Measurements from ENCODE around the gene TTC39B. TPM values are rescaled to one million over a fixed set of nuclear protein-coding genes. Genes with fewer than 3 reads are reported as not detected.

Gene TTC39B
- total and polyA plus RNA-seq, 2 donors (not counting 3 experiments of a cell fraction or from before 2014, with no cell fraction given), result 1.0 to 5.4 TPM

DNA sequence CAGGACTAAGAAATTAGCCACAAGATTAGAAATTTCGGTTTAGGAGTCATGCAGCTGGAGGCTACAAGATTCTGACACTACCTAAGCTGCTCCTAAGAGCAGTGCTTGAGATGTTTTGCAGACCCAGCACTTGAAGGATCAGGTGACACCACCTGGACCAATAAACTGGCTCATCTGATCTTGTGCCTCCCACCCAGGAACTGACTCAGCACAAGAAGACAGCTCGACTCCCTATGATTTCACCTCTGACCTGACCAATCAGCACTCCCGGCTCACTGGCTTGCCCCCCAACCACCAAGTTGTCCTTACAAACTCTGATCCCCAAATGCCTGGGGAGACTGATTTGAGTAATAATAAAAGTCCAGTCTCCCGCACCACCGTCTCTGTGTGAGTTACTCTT is 170.4 kb downstream of the TTC39B start:
- dilution Hi-C loops (cut with MboI; ENCODE audit: extremely low pct_ligation_motif_present, low sequenced_read_pairs), result no loop called here
- H3K9ac ChIP-seq (replicated peaks; ENCODE audit: extremely low read depth, insufficient read depth, low read length), result no peak overlapping the region
- no TSS peak for BruUV-seq (replicated peaks)
- H3K9me1 ChIP-seq (replicated peaks; ENCODE audit: control insufficient read depth, extremely low read depth, insufficient read depth, low read length), result no peaks in the 10 kb centered on the region
- no peaks in the 10 kb centered on the region for H4K20me1 ChIP-seq (replicated peaks; ENCODE audit: control insufficient read depth, extremely low read depth, insufficient read depth, low read length)
- no peak for TF ChIP-seq EZH2 (IDR thresholded peaks at IDR 0.05; ENCODE audit: borderline replicate concordance, low read depth, low read length, severe bottlenecking)
- no peak for TF ChIP-seq MYC (IDR thresholded peaks at IDR 0.05; ENCODE audit: low read depth, low read length)
- no peak for TF ChIP-seq FOS (IDR thresholded peaks at IDR 0.05; ENCODE audit: borderline replicate concordance, insufficient read depth, low read length)
- TF ChIP-seq POLR2A (IDR thresholded peaks at IDR 0.05; ENCODE audit: low read depth, low read length), result no peak
- TF ChIP-seq, protein P1, sequence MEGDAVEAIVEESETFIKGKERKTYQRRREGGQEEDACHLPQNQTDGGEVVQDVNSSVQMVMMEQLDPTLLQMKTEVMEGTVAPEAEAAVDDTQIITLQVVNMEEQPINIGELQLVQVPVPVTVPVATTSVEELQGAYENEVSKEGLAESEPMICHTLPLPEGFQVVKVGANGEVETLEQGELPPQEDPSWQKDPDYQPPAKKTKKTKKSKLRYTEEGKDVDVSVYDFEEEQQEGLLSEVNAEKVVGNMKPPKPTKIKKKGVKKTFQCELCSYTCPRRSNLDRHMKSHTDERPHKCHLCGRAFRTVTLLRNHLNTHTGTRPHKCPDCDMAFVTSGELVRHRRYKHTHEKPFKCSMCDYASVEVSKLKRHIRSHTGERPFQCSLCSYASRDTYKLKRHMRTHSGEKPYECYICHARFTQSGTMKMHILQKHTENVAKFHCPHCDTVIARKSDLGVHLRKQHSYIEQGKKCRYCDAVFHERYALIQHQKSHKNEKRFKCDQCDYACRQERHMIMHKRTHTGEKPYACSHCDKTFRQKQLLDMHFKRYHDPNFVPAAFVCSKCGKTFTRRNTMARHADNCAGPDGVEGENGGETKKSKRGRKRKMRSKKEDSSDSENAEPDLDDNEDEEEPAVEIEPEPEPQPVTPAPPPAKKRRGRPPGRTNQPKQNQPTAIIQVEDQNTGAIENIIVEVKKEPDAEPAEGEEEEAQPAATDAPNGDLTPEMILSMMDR (IDR thresholded peaks at IDR 0.05; ENCODE audit: extremely low read depth in 1 of 2, insufficient read depth in 1 of 2, low read depth in 1 of 2, low read length in 2 of 2), result no peak
- no peak for TF ChIP-seq GATA2 (IDR thresholded peaks at IDR 0.05; ENCODE audit: insufficient read depth, insufficient read length, low read depth, low read length)
- TF ChIP-seq, protein P2, sequence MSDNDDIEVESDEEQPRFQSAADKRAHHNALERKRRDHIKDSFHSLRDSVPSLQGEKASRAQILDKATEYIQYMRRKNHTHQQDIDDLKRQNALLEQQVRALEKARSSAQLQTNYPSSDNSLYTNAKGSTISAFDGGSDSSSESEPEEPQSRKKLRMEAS (IDR thresholded peaks at IDR 0.05; ENCODE audit: insufficient read depth, insufficient read length), result no peak
- no peak for TF ChIP-seq JUN (IDR thresholded peaks at IDR 0.05; ENCODE audit: borderline replicate concordance, insufficient read depth, insufficient read length, low read depth)
- TF ChIP-seq POLR2AphosphoS5 (IDR thresholded peaks at IDR 0.05; ENCODE audit: insufficient read depth, low read depth, low read length), result no peak
- no peaks in the 10 kb centered on the region for H3K9me3 ChIP-seq (replicated peaks; ENCODE audit: control insufficient read depth, insufficient read depth, low read length)
- H3K4me3 ChIP-seq (replicated peaks in 1 of 3; ENCODE audit: insufficient read depth in 1 of 3, low read depth in 1 of 3, low read length in 3 of 3), result no peak overlapping the region
- H3K4me2 ChIP-seq (ENCODE audit: insufficient read depth, low read length), result no peak overlapping the region
- H3K27me3 ChIP-seq (ENCODE audit: control insufficient read depth in 2 of 2, insufficient read depth in 2 of 2, low read length in 2 of 2), result no peaks in the 10 kb centered on the region
- H2AFZ ChIP-seq (ENCODE audit: low read depth, low read length), result no peak overlapping the region
- no peak for FAIRE-seq
- no peak for DNase-seq (ENCODE audit: low read depth, low spot score)
- no peaks in the 10 kb centered on the region for H3K4me1 ChIP-seq (ENCODE audit: control insufficient read depth, extremely low read depth, insufficient read depth, low read length)
- POLR2A ChIA-PET, result no interaction called here
- no peaks in the 10 kb centered on the region for H3K36me3 ChIP-seq (ENCODE audit: control insufficient read depth in 2 of 2, extremely low read depth in 1 of 2, insufficient read depth in 2 of 2, low read length in 2 of 2)
- no peaks in the 10 kb centered on the region for H3K79me2 ChIP-seq (ENCODE audit: control insufficient read depth, insufficient read depth, low read length)
- CTCF ChIA-PET, result interaction anchor here (1.0 to 3.7 kb wide), 3 partner anchors 19 to 368 kb away, joined by 4 to 120 read pairs (median 5); no protein-coding TSS in a partner anchor
- no peak overlapping the region for H3K27ac ChIP-seq (ENCODE audit: insufficient read depth, low read depth, low read length)
- intact Hi-C loops (cut with micrococcal nuclease), result loop anchor here (5.0 to 10.0 kb wide), 5 partner anchors 142 to 672 kb away; no protein-coding TSS in a partner anchor

All from endothelial cell of umbilical vein (primary cell).